K562 (cell line): Measurements from ENCODE around the gene SMG6. TPM values are rescaled to one million over a fixed set of nuclear protein-coding genes. Genes with fewer than 3 reads are reported as not detected.

Source experiments
- ATAC-seq: fragments of 200-7000 bp; cut with Tn5 transposase; 3 replicates; pipeline ENCODE4 v1.9.1; 2020; ENCODE audit warnings: moderate library complexity
- BruUV-seq: library from RNA; stranded (reverse); fragments of 400-500 nt; replicated peaks from 2 replicates; lab custom pipeline; 2021; lab: Mats Ljungman, UMichigan
- CTCF ChIA-PET: fragments of 300-600 bp; formaldehyde crosslinking; extraction: SDS; loops from one replicate; lab custom pipeline; 2021; ENCODE audit warnings: low intra/inter-chr PET ratio; lab: Yijun Ruan, JAX
- POLR2A ChIA-PET: fragments of 300-600, 350-650 bp; sonication (Branson Sonifier 250); formaldehyde crosslinking; extraction: SDS; loops from one replicate; lab custom pipeline; 2021; ENCODE audit warnings: antibody characterized with exemption, inconsistent platforms; lab: Yijun Ruan, JAX
- DNase-seq, 4 experiments: peaks; one replicate each; pipeline versions ENCODE4 v3.0.0 to v3.0.0-alpha.2; 2011 to 2018; ENCODE audit warnings: low spot score in 3 of 4, mixed read lengths in 3 of 4; ENCODE audit errors: extremely low read depth in 1 of 4
- FAIRE-seq: peaks from 2 replicates; lab custom pipeline; 2011; peaks lifted over from hg19 to GRCh38; lab: Jason Lieb, UNC
- H2AFZ ChIP-seq: 2 replicates; pipeline ENCODE4 v1.6.0; 2011; ENCODE audit warnings: low read depth, low read length, control low read depth, inconsistent platforms
- H3K27ac ChIP-seq: fragments of 200-600 bp; 3 replicates; pipeline ENCODE4 v1.8.0; 2011; ENCODE audit warnings: low read depth, mild to moderate bottlenecking, control low read depth, inconsistent platforms, low read length, moderate library complexity, mixed read lengths; ENCODE audit errors: extremely low read depth
- H3K27me3 ChIP-seq, 2 experiments: fragments of 300-600 bp in 1 of 2; 2 replicates in 1 of 2; 3 replicates in 1 of 2; pipeline versions ENCODE4 v1.6.0 to v1.8.0; 2011; ENCODE audit warnings: inconsistent platforms in 2 of 2, low read length in 2 of 2, mild to moderate bottlenecking in 1 of 2, mixed read lengths in 1 of 2, moderate library complexity in 1 of 2; ENCODE audit not compliant: control insufficient read depth in 2 of 2, insufficient read depth in 2 of 2
- H3K36me3 ChIP-seq: fragments of 300-600 bp; 3 replicates; pipeline ENCODE4 v1.8.0; 2011; ENCODE audit warnings: mild to moderate bottlenecking, low read length, inconsistent platforms; ENCODE audit not compliant: control insufficient read depth, insufficient read depth
- H3K4me1 ChIP-seq, 2 experiments: fragments of 200-600 bp in 1 of 2; replicated peaks in 1 of 2; 2 replicates in 1 of 2; 3 replicates in 1 of 2; pipeline versions ENCODE4 v1.5.1 to v1.8.0; 2011; ENCODE audit warnings: inconsistent platforms in 2 of 2, low read length in 2 of 2, mild to moderate bottlenecking in 1 of 2, mixed read lengths in 1 of 2, moderate library complexity in 1 of 2; ENCODE audit not compliant: control insufficient read depth in 2 of 2, insufficient read depth in 2 of 2
- H3K4me2 ChIP-seq: 2 replicates; pipeline ENCODE4 v1.6.1; 2011; ENCODE audit warnings: low read length, control low read depth, inconsistent platforms, mixed read lengths; ENCODE audit not compliant: insufficient read depth
- H3K4me3 ChIP-seq: fragments of 200-600 bp; sonication (generic), shearing (Covaris generic); 2 replicates; pipeline ENCODE4 v1.5.1; 2016; ENCODE audit warnings: control low read depth, inconsistent platforms
- H3K79me2 ChIP-seq: fragments of 200-600 bp; 3 replicates; pipeline ENCODE4 v1.8.0; 2011; ENCODE audit warnings: low read length, inconsistent platforms; ENCODE audit not compliant: control insufficient read depth, insufficient read depth
- H3K9ac ChIP-seq, 2 experiments: 2 replicates each; pipeline versions ENCODE4 v1.6.0 to v1.6.1; 2011; ENCODE audit warnings: low read depth in 2 of 2, low read length in 2 of 2, control low read depth in 1 of 2, inconsistent platforms in 1 of 2, mild to moderate bottlenecking in 1 of 2, mixed read lengths in 1 of 2; ENCODE audit not compliant: insufficient read depth in 1 of 2
- H3K9me1 ChIP-seq: one replicate; pipeline ENCODE4 v1.6.0; 2011; ENCODE audit warnings: inconsistent platforms, mild to moderate bottlenecking, low read length, moderate library complexity; ENCODE audit not compliant: control insufficient read depth, insufficient read depth
- H3K9me3 ChIP-seq: replicated peaks from 2 replicates; pipeline ENCODE4 v1.5.1; 2011; ENCODE audit warnings: low read depth, low read length, inconsistent platforms; ENCODE audit not compliant: control insufficient read depth, insufficient read depth
- H4K20me1 ChIP-seq: replicated peaks from 2 replicates; pipeline ENCODE4 v1.6.1; 2011; ENCODE audit warnings: low read length, inconsistent platforms, mixed read lengths; ENCODE audit not compliant: control insufficient read depth, insufficient read depth
- FOXJ3 ChIP-seq: sonication (generic); formaldehyde crosslinking; IDR thresholded peaks from 2 replicates; pipeline ENCODE4 v1.4.0; 2020; ENCODE audit warnings: mild to moderate bottlenecking, missing genetic modification reagents
- HDGF ChIP-seq: fragments of 450-650 bp; IDR thresholded peaks from 2 replicates; pipeline ENCODE4 v1.6.1; 2016
- IRF2 ChIP-seq: sonication (generic); formaldehyde crosslinking; IDR thresholded peaks from 2 replicates; pipeline ENCODE4 v1.8.1; 2022; ENCODE audit warnings: mild to moderate bottlenecking, missing genetic modification reagents
- JUN ChIP-seq, 2 experiments: sonication (generic) in 1 of 2; formaldehyde crosslinking in 1 of 2; IDR thresholded peaks; 2 replicates each; pipeline versions ENCODE4 v1.6.1 to v1.8.0; 2012 to 2022; ENCODE audit warnings: borderline replicate concordance in 2 of 2, mild to moderate bottlenecking in 2 of 2, improper control_type of control experiment in 1 of 2, low read depth in 1 of 2, low read length in 1 of 2, missing genetic modification reagents in 1 of 2
- MYC ChIP-seq, 2 experiments: fragments of 250-450 bp in 1 of 2; sonication (Bioruptor Pico) in 1 of 2; IDR thresholded peaks; 2 replicates each; pipeline versions ENCODE4 v1.5.1 to v1.6.1; 2012 to 2021; ENCODE audit warnings: low read depth in 2 of 2, borderline replicate concordance in 1 of 2, improper control_type of control experiment in 1 of 2, low read length in 1 of 2, mild to moderate bottlenecking in 1 of 2, moderate library complexity in 1 of 2
- NFRKB ChIP-seq: fragments of 450-650 bp; IDR thresholded peaks from 2 replicates; pipeline ENCODE4 v1.6.1; 2016; ENCODE audit warnings: low read depth
- NR4A1 ChIP-seq, 2 experiments: fragments of 250-450 bp in 1 of 2; fragments of 450-650 bp in 1 of 2; sonication (Bioruptor Pico) in 1 of 2; IDR thresholded peaks; 2 replicates each; pipeline versions ENCODE4 v1.4.0 to v1.6.1; 2016 to 2020; ENCODE audit warnings: mild to moderate bottlenecking in 2 of 2, missing compliant biosample characterization in 1 of 2, missing genetic modification characterization in 1 of 2, moderate library complexity in 1 of 2
- POLR2B ChIP-seq: fragments of 450-650 bp; IDR thresholded peaks from 2 replicates; pipeline ENCODE4 v1.6.1; 2018; ENCODE audit warnings: low read depth; ENCODE audit not compliant: partially characterized antibody
- RFX1 ChIP-seq: fragments of 450-650 bp; IDR thresholded peaks from 2 replicates; pipeline ENCODE4 v1.6.1; 2016; ENCODE audit warnings: mild to moderate bottlenecking, moderate library complexity
- ZFP1 ChIP-seq: fragments of 450-650 bp; formaldehyde crosslinking; IDR thresholded peaks from 2 replicates; pipeline ENCODE4 v1.4.0; 2020; ENCODE audit warnings: mild to moderate bottlenecking, mixed read lengths
- ZFP91 ChIP-seq: sonication (generic); formaldehyde crosslinking; IDR thresholded peaks from 2 replicates; pipeline ENCODE4 v1.8.0; 2022; ENCODE audit warnings: mild to moderate bottlenecking, missing genetic modification reagents
- ZNF140 ChIP-seq: fragments of 250-450 bp; sonication (Bioruptor Pico); IDR thresholded peaks from 2 replicates; pipeline ENCODE4 v1.8.0; 2021; ENCODE audit warnings: moderate library complexity, mild to moderate bottlenecking, inconsistent platforms
- ZNF639 ChIP-seq, 2 experiments: fragments of 200-800 bp in 1 of 2; sonication (Bioruptor generic) in 1 of 2; sonication (generic) in 1 of 2; formaldehyde crosslinking in 1 of 2; IDR thresholded peaks in 1 of 2; conservative IDR thresholded peaks in 1 of 2; 2 replicates each; pipeline versions ENCODE4 v1.5.0 to v1.6.1; 2016 to 2020; ENCODE audit warnings: missing compliant biosample characterization in 1 of 2, missing genetic modification characterization in 1 of 2, missing genetic modification reagents in 1 of 2
- ZSCAN32 ChIP-seq: fragments of 450-650 bp; formaldehyde crosslinking; IDR thresholded peaks from 2 replicates; pipeline ENCODE4 v1.4.0; 2020; ENCODE audit warnings: mild to moderate bottlenecking, moderate library complexity
- WGBS: fragments of 100-300 bp; shearing (Covaris generic); methylation state at CpG from one replicate; pipeline ENCODE4 v1.1.6; 2016; ENCODE audit warnings: low coverage, mixed read lengths; ENCODE audit not compliant: insufficient coverage; ENCODE audit errors: missing lambda C conversion rate; 5-methylcytosine and 5-hydroxymethylcytosine counted together
- in situ Hi-C: fragments of 300-500 bp; cut with MboI; formaldehyde crosslinking; loops from 4 replicates; pipeline ENCODE4 v1.15.0; 2018; ENCODE audit warnings: inconsistent platforms, mixed read lengths
- intact Hi-C: fragments of 100-400 bp; cut with micrococcal nuclease; formaldehyde crosslinking; loops from 2 replicates; pipeline ENCODE4 v1.14.2; 2022
- polyA plus RNA-seq, 8 experiments: library from polyadenylated mRNA; depleted of rRNA in 4 of 8; stranded (reverse) in 5 of 8; unstranded in 3 of 8; fragments of >200 nt; fragmentation: Nextera tagmentation in 2 of 8; fragmentation: Illumina TruSeq in 1 of 8; extraction: Ambion mirVana in 2 of 8; extraction: Trizol in 1 of 8; gene quantifications; 2 replicates each; pipeline versions ENCODE4 v1.2.1 to v1.2.3, GENCODE V29; 2011 to 2014; ENCODE audit warnings: inconsistent platforms in 1 of 8, missing spikeins in 1 of 8
- total RNA-seq, 7 experiments: library from RNA; depleted of rRNA in 6 of 7; stranded (reverse); fragments of >200 nt in 6 of 7; fragmentation: Illumina TruSeq in 2 of 7; extraction: Trizol in 2 of 7; gene quantifications; 2 replicates each; pipeline versions ENCODE4 v1.2.1 to v1.2.3, GENCODE V29; 2011 to 2021; ENCODE audit warnings: low replicate concordance in 1 of 7
- TF ChIP-seq, protein P1 (sequence below): sonication (generic); formaldehyde crosslinking; IDR thresholded peaks from 2 replicates; pipeline ENCODE4 v1.8.1; 2022; ENCODE audit warnings: missing genetic modification reagents
- TF ChIP-seq, protein P2 (sequence below): fragments of 450-650 bp; formaldehyde crosslinking; IDR thresholded peaks from 2 replicates; pipeline ENCODE4 v1.4.0; 2020; ENCODE audit warnings: mild to moderate bottlenecking, moderate library complexity

The SMG6 gene
- total and polyA plus RNA-seq, 9 of the 15 experiments (the other 6 are each of a cell fraction or from before 2014, with no cell fraction given) = 0.44 to 13.9 (median 6.0) TPM

- Histone ChIP-seq H3K9me3 (no peaks in the 10 kb centered on the region), H3K36me3 (no peaks in the 10 kb centered on the region)
- TF ChIP-seq, protein P1, sequence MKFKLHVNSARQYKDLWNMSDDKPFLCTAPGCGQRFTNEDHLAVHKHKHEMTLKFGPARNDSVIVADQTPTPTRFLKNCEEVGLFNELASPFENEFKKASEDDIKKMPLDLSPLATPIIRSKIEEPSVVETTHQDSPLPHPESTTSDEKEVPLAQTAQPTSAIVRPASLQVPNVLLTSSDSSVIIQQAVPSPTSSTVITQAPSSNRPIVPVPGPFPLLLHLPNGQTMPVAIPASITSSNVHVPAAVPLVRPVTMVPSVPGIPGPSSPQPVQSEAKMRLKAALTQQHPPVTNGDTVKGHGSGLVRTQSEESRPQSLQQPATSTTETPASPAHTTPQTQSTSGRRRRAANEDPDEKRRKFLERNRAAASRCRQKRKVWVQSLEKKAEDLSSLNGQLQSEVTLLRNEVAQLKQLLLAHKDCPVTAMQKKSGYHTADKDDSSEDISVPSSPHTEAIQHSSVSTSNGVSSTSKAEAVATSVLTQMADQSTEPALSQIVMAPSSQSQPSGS (CRISPR knock-in tag) = no peak
- TF ChIP-seq JUN (IDR thresholded peaks at IDR 0.05; ENCODE audit: borderline replicate concordance, low read depth, low read length) (no peak), JUN (CRISPR knock-in tag; IDR thresholded peaks at IDR 0.05; ENCODE audit: borderline replicate concordance) (no peak), NFRKB (no peak), ZFP1 (CRISPR knock-in tag) (no peak), ZNF639 (CRISPR knock-in tag; conservative IDR thresholded peaks at IDR 0.05 in 1 of 2, IDR thresholded peaks at IDR 0.05 in 1 of 2) (no peak), FOXJ3 (CRISPR knock-in tag) (no peak), POLR2B (no peak), MYC (IDR thresholded peaks at IDR 0.05; ENCODE audit: low read depth, low read length) (no peak), MYC (CRISPR knock-in tag; IDR thresholded peaks at IDR 0.05; ENCODE audit: borderline replicate concordance, low read depth) (no peak), ZNF140 (CRISPR knock-in tag) (no peak), ZFP91 (CRISPR knock-in tag) (no peak), RFX1 (no peak), HDGF (no peak), IRF2 (CRISPR knock-in tag) (no peak), ZSCAN32 (no peak), NR4A1 (CRISPR knock-in tag; IDR thresholded peaks at IDR 0.05) (no peak), NR4A1 (tag; IDR thresholded peaks at IDR 0.05) (no peak)
- TF ChIP-seq, protein P2, sequence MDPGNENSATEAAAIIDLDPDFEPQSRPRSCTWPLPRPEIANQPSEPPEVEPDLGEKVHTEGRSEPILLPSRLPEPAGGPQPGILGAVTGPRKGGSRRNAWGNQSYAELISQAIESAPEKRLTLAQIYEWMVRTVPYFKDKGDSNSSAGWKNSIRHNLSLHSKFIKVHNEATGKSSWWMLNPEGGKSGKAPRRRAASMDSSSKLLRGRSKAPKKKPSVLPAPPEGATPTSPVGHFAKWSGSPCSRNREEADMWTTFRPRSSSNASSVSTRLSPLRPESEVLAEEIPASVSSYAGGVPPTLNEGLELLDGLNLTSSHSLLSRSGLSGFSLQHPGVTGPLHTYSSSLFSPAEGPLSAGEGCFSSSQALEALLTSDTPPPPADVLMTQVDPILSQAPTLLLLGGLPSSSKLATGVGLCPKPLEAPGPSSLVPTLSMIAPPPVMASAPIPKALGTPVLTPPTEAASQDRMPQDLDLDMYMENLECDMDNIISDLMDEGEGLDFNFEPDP (CRISPR knock-in tag) = no peak
Observed at GRCh38 chr17:2351269-2351668, 47.7 kb upstream of the SMG6 start.

More at GRCh38 chr17:2351269-2351668, 47.7 kb upstream of the SMG6 start:
- WGBS = 88% methylated on average over 5 of the region's 6 CpGs
- Histone ChIP-seq H3K4me1 (peaks cover 0 to 8% of the 10 kb centered on the region in 2 experiments; a peak in 2 of 5 replicates), H2AFZ (no peak overlapping the region), H4K20me1 (no peaks in the 10 kb centered on the region), H3K4me2 (no peak overlapping the region), H3K27ac (no peak overlapping the region), H3K9ac (no peak overlapping the region), H3K4me3 (no peak overlapping the region), H3K9me1 (no peaks in the 10 kb centered on the region), H3K79me2 (no peaks in the 10 kb centered on the region), H3K27me3 (no peaks in the 10 kb centered on the region)
- BruUV-seq = no TSS peak
- DNase-seq (no peak), ATAC-seq (no peak), FAIRE-seq (no peak)
- ChIA-PET POLR2A (interaction anchor here (1.1 kb wide), 1 partner anchor 10 kb away, joined by 3 read pairs; no protein-coding TSS in a partner anchor), CTCF (no interaction called here)
- intact Hi-C loops (loop anchor here (5.0 kb wide), 1 partner anchor 299 kb away; no protein-coding TSS in a partner anchor), in situ Hi-C loops (no loop called here)
